Measurements from ENCODE around the gene RYR2.
"Not testable (repeated sequence)": the region's sequence is repeated elsewhere in the genome, so short reads cannot be mapped to it uniquely, and the experiment has no call there.

Gene RYR2

DNA sequence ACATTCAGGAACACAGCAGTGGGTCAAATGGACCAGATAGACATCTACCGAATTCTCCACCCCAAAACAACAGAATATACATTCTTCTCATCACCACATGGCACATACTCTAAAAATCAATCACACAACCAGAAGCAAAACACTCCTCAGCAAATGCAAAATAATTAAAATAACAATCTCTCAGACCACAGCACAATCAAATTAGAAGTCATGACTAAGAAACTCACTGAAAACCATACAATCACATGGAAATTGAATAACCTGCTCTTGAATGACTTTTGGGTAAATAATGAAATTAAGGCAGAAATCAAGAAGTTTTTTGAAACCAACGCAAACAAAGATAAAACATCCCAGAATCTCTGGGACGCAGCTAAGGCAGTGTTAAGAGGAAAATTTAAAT lies 799.5 kb downstream of the RYR2 start:
- TF ChIP-seq, protein P1, sequence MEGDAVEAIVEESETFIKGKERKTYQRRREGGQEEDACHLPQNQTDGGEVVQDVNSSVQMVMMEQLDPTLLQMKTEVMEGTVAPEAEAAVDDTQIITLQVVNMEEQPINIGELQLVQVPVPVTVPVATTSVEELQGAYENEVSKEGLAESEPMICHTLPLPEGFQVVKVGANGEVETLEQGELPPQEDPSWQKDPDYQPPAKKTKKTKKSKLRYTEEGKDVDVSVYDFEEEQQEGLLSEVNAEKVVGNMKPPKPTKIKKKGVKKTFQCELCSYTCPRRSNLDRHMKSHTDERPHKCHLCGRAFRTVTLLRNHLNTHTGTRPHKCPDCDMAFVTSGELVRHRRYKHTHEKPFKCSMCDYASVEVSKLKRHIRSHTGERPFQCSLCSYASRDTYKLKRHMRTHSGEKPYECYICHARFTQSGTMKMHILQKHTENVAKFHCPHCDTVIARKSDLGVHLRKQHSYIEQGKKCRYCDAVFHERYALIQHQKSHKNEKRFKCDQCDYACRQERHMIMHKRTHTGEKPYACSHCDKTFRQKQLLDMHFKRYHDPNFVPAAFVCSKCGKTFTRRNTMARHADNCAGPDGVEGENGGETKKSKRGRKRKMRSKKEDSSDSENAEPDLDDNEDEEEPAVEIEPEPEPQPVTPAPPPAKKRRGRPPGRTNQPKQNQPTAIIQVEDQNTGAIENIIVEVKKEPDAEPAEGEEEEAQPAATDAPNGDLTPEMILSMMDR (IDR thresholded peaks at IDR 0.05; ENCODE audit: poor library complexity, severe bottlenecking): no peak

DNA sequence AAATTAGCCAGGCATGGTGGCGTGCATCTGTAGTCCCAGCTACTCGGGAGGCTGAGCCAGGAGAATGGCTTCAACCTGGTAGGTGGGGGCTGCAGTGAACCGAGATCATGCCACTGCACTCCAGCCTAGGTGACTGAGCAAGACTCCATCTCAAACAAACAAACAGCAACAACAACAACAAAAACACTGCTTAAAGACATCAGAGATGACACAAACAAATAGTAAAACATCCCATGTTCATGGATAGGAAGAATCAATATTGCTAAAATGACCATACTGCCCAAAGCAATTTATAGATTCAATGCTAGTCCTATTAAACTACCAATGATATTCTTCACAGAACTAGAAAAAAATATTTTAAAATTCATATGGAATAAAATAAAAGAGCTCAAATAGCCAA lies 801.5 kb downstream of the RYR2 start:
- H3K4me1 ChIP-seq (ENCODE audit: insufficient read depth, poor library complexity, severe bottlenecking); H3K4me3 ChIP-seq (ENCODE audit: severe bottlenecking); H3K27ac ChIP-seq (ENCODE audit: poor library complexity, severe bottlenecking); H3K9me3 ChIP-seq (ENCODE audit: severe bottlenecking); ATAC-seq (ENCODE audit: low read depth); DNase-seq (ENCODE audit: low spot score); H3K27me3 ChIP-seq (ENCODE audit: insufficient read depth, poor library complexity, severe bottlenecking); H3K36me3 ChIP-seq (ENCODE audit: low read depth): not testable (repeated sequence)

More for the DNA sequence above, 799.5 kb downstream of the RYR2 start:
- ATAC-seq (ENCODE audit: low read depth): no peak
- Histone ChIP-seq H3K9me3 (ENCODE audit: severe bottlenecking) (no peaks in the 10 kb centered on the region), H3K4me1 (ENCODE audit: insufficient read depth, poor library complexity, severe bottlenecking) (no peaks in the 10 kb centered on the region), H3K27ac (ENCODE audit: poor library complexity, severe bottlenecking) (no peak overlapping the region), H3K4me3 (ENCODE audit: severe bottlenecking) (no peak overlapping the region), H3K27me3 (ENCODE audit: insufficient read depth, poor library complexity, severe bottlenecking) (no peaks in the 10 kb centered on the region), H3K36me3 (ENCODE audit: low read depth) (no peaks in the 10 kb centered on the region)
- DNase-seq (ENCODE audit: low spot score): no peak

- no peak overlapping the region for H3K27ac ChIP-seq (ENCODE audit: poor library complexity, severe bottlenecking)
- H3K4me1 ChIP-seq (ENCODE audit: insufficient read depth, poor library complexity, severe bottlenecking): no peaks in the 10 kb centered on the region
- H3K27me3 ChIP-seq (ENCODE audit: insufficient read depth, poor library complexity, severe bottlenecking): no peaks in the 10 kb centered on the region
- DNase-seq (ENCODE audit: low spot score) (no peak), ATAC-seq (ENCODE audit: low read depth) (peak; percentile 56; the same call in 2 of the 3 replicates)
- H3K9me3 ChIP-seq (ENCODE audit: severe bottlenecking): no peaks in the 10 kb centered on the region
- H3K4me3 ChIP-seq (ENCODE audit: severe bottlenecking): no peak overlapping the region
- TF ChIP-seq, protein P1 (IDR thresholded peaks at IDR 0.05; ENCODE audit: poor library complexity, severe bottlenecking): peak; percentile 60
- H3K36me3 ChIP-seq (ENCODE audit: low read depth): no peaks in the 10 kb centered on the region
These were observed 809.3 kb downstream of the RYR2 start for GRCh38 chr1:237851210-237851845.

DNA sequence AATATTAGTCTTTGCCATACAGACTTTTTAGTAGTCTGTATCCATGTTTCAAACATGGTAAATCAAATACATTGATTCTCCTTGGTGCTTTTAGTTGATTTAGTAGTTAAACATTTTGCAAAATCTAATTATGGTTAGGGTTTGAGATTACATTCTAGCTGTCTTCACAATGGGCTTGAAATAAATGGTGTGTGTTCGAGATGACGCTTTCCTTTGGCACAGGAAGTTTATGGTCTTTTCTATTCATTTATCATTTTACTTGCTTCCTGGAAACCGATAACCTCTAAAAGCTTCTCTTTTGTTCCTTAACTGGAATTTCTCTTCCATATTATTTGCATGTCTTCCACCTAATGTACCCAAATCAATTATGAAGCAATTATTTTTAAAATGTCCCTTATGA lies 810.4 kb downstream of the RYR2 start:
- no peaks in the 10 kb centered on the region for H3K9me3 ChIP-seq (ENCODE audit: severe bottlenecking)
- H3K27me3 ChIP-seq (ENCODE audit: insufficient read depth, poor library complexity, severe bottlenecking): no peaks in the 10 kb centered on the region
- ATAC-seq (ENCODE audit: low read depth) (no peak), DNase-seq (ENCODE audit: low spot score) (no peak)
- TF ChIP-seq, protein P1 (IDR thresholded peaks at IDR 0.05; ENCODE audit: poor library complexity, severe bottlenecking): no peak
- no peak overlapping the region for H3K4me3 ChIP-seq (ENCODE audit: severe bottlenecking)
- H3K4me1 ChIP-seq (ENCODE audit: insufficient read depth, poor library complexity, severe bottlenecking): no peaks in the 10 kb centered on the region
- H3K36me3 ChIP-seq (ENCODE audit: low read depth): no peaks in the 10 kb centered on the region
- H3K27ac ChIP-seq (ENCODE audit: poor library complexity, severe bottlenecking): no peak overlapping the region

DNA sequence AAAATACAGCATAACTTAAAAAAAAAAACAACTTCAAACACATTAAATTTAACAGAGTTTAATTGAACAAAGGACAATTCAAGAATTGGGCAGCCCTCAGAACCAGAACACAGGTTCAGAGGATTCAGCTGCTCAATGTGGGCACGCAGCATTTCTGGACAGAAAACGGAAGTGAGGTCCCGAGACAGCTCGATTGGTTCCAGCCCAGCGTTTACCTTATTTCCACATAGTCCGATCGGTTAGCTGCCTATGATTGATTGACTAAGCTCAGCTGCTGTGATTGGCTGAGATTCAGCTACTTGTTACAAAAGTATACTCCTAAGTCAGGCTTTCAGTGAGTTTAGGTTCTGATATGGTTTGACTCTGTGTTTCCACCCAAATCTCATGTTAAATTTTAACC lies 815.5 kb downstream of the RYR2 start:
- H3K4me3 ChIP-seq (ENCODE audit: severe bottlenecking): no peak overlapping the region
- no peaks in the 10 kb centered on the region for H3K36me3 ChIP-seq (ENCODE audit: low read depth)
- H3K9me3 ChIP-seq (ENCODE audit: severe bottlenecking): no peaks in the 10 kb centered on the region
- H3K27ac ChIP-seq (ENCODE audit: poor library complexity, severe bottlenecking): no peak overlapping the region
- H3K4me1 ChIP-seq (ENCODE audit: insufficient read depth, poor library complexity, severe bottlenecking): no peaks in the 10 kb centered on the region
- DNase-seq (ENCODE audit: low spot score): no peak
- TF ChIP-seq, protein P1 (IDR thresholded peaks at IDR 0.05; ENCODE audit: poor library complexity, severe bottlenecking): no peak
- ATAC-seq (ENCODE audit: low read depth): no peak
- H3K27me3 ChIP-seq (ENCODE audit: insufficient read depth, poor library complexity, severe bottlenecking): no peaks in the 10 kb centered on the region
